ENCODE data around the gene PRSS50.

DNA sequence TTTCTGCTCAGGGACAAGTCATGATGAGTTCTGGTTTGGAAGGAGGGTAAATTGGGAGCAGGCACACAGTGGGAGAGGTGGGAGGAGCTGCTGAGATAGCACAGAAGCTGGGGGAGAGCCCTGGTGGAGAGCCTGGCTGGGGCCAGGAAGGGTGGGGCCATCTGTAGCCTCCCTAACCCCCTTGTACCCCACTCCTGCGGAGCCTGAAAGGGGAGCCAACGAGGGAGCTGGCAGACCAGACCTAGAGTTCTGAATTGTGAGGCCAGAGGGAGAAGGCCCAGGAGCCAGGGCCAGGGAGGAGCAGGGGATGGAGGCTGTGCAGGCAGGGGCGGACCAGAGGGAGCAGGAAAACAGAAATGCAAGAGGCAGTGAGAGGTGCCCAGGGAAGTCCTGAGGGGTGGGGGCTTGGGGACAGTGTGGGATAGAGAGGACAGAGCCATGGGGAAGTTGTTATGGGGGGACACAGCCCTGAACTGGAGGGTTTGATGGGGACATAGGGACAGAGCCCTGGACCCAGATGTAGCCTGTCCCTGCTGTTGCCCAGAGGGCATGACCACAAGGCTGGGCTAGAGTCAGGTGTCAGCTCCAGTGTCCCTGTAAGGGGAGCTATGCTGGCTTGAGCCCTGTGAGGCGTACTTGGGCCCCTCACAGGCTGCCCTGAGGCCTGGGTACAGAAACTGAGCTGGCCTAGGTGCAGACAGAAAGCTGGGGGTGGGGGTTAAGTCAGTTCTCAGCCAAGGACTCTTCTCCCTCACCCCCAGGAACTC, 15.2 kb downstream of the PRSS50 start:
- no peak for TF ChIP-seq EZH2 (IDR thresholded peaks at IDR 0.05; ENCODE audit: borderline replicate concordance, low read length)
- TF ChIP-seq, protein P1, sequence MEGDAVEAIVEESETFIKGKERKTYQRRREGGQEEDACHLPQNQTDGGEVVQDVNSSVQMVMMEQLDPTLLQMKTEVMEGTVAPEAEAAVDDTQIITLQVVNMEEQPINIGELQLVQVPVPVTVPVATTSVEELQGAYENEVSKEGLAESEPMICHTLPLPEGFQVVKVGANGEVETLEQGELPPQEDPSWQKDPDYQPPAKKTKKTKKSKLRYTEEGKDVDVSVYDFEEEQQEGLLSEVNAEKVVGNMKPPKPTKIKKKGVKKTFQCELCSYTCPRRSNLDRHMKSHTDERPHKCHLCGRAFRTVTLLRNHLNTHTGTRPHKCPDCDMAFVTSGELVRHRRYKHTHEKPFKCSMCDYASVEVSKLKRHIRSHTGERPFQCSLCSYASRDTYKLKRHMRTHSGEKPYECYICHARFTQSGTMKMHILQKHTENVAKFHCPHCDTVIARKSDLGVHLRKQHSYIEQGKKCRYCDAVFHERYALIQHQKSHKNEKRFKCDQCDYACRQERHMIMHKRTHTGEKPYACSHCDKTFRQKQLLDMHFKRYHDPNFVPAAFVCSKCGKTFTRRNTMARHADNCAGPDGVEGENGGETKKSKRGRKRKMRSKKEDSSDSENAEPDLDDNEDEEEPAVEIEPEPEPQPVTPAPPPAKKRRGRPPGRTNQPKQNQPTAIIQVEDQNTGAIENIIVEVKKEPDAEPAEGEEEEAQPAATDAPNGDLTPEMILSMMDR (conservative IDR thresholded peaks at IDR 0.05 in 1 of 2, IDR thresholded peaks at IDR 0.05 in 1 of 2; ENCODE audit: extremely low read depth in 1 of 2, insufficient read depth in 1 of 2, low read depth in 1 of 2, low read length in 2 of 2): no peak

Measured in mammary epithelial cell (primary cell).